Ectodermal cell (in vitro differentiated cells): Measurements from ENCODE around the gene PPIB.
"Not testable (repeated sequence)": the region's sequence is repeated elsewhere in the genome, so short reads cannot be mapped to it uniquely, and the experiment has no call there.

Experiments
- H3K27ac ChIP-seq: 2 replicates; pipeline ENCODE4 v1.7.0; 2013; ENCODE audit warnings: mild to moderate bottlenecking, low read depth, low read length; ENCODE audit not compliant: insufficient read depth, poor library complexity, severe bottlenecking
- H3K27me3 ChIP-seq: 2 replicates; pipeline ENCODE4 v1.7.0; 2013; ENCODE audit warnings: mild to moderate bottlenecking, low read length; ENCODE audit not compliant: insufficient read depth, control insufficient read depth, poor library complexity, severe bottlenecking
- H3K36me3 ChIP-seq: one replicate; pipeline ENCODE4 v1.7.0; 2013; ENCODE audit warnings: low read length; ENCODE audit not compliant: control insufficient read depth, insufficient read depth
- H3K4me1 ChIP-seq: one replicate; pipeline ENCODE4 v1.7.0; 2013; ENCODE audit warnings: low read length; ENCODE audit not compliant: control insufficient read depth, insufficient read depth
- H3K4me3 ChIP-seq: 2 replicates; pipeline ENCODE4 v1.7.0; 2013; ENCODE audit warnings: low read depth, low read length, control low read depth; ENCODE audit not compliant: insufficient read depth
- H3K9me3 ChIP-seq: 2 replicates; pipeline ENCODE4 v1.7.0; 2013; ENCODE audit warnings: mild to moderate bottlenecking, low read length, moderate library complexity; ENCODE audit not compliant: control insufficient read depth
- WGBS, 2 experiments: methylation state at CpG; one replicate each; pipeline ENCODE4 v1.1.7; 2013; ENCODE audit warnings: missing lambda C conversion rate in 2 of 2; 5-methylcytosine and 5-hydroxymethylcytosine counted together

The PPIB gene

DNA sequence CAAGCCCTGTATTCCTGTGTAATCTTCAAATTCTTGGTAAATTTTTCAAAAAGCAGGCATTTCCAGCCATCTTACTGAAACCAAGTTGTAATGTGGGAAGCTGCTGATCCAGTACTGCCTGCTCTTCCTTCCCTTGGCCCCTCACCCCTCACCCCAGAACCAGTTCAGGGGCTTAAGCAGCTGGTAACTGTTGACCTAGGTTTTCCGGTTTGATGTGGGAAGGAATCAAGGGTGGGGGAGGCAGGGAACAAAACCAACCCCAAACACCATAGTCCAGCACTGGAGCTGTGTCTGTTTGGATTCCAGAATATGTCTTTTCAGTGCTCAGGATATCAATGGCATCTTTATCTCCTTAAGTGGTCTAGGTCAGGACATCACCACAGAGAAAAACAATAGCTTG lies 40.4 kb downstream of the PPIB start:
- no peak overlapping the region for H3K4me3 ChIP-seq
- no peak overlapping the region for H3K27ac ChIP-seq
- 92 to 100% methylated on average over 1 of the region's 1 CpG for WGBS, 2 experiments

DNA sequence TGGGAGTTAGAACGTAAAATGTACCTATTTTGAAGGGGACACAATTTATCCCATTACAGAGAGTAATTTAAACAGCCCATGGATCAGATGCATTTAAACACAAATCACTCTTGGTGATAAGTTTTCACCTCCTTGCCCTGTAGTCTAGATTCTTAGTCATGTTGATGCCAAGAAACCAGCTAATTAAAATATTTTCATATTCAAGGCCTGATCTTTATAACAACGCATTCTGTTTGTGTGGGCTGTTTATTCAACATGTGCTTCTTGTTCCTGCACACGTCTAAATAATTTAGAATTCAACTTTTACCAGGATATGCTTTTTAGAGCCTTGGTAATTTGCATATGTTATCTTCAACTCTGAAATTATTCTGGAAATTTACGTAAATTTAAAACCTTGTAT lies 41.2 kb downstream of the PPIB start:
- Histone ChIP-seq H3K27me3 (no peaks in the 10 kb centered on the region), H3K36me3 (peaks cover 31% of the 10 kb centered on the region), H3K9me3 (no peaks in the 10 kb centered on the region), H3K4me1 (no peaks in the 10 kb centered on the region), H3K4me3 (no peak overlapping the region), H3K27ac (no peak overlapping the region)
- 96 to 100% methylated on average over 2 to 4 of the region's 4 CpGs for WGBS, 2 experiments

More for the DNA sequence above, 40.4 kb downstream of the PPIB start:
- Histone ChIP-seq H3K4me1 (no peaks in the 10 kb centered on the region), H3K36me3 (peaks cover 37% of the 10 kb centered on the region), H3K9me3 (no peaks in the 10 kb centered on the region), H3K27me3 (no peaks in the 10 kb centered on the region)

DNA sequence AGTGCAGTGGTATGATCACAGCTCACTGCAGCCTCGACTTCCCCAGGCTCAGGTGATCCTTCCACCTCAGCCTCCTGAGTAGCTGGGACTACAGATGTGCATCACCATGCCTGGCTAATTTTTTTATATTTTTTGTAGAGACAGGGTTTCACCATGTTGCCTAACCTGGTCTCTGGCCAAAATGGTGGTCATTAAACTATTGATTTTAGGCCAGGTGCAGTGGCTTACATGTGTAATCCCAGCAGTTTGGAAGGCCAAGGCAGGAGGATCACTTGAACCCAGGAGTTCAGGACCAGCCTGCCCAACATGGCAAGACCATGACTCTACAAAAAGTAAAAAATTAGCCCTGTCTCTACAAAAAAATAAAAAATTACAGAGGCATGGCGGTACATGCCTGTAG lies 42.5 kb downstream of the PPIB start:
- not testable (repeated sequence) for H3K27ac ChIP-seq, H3K9me3 ChIP-seq, H3K4me1 ChIP-seq, H3K4me3 ChIP-seq, H3K27me3 ChIP-seq
- WGBS, 2 experiments, result 92 to 99% methylated on average over 2 of the region's 2 CpGs
- peaks cover 31% of the 10 kb centered on the region for H3K36me3 ChIP-seq

DNA sequence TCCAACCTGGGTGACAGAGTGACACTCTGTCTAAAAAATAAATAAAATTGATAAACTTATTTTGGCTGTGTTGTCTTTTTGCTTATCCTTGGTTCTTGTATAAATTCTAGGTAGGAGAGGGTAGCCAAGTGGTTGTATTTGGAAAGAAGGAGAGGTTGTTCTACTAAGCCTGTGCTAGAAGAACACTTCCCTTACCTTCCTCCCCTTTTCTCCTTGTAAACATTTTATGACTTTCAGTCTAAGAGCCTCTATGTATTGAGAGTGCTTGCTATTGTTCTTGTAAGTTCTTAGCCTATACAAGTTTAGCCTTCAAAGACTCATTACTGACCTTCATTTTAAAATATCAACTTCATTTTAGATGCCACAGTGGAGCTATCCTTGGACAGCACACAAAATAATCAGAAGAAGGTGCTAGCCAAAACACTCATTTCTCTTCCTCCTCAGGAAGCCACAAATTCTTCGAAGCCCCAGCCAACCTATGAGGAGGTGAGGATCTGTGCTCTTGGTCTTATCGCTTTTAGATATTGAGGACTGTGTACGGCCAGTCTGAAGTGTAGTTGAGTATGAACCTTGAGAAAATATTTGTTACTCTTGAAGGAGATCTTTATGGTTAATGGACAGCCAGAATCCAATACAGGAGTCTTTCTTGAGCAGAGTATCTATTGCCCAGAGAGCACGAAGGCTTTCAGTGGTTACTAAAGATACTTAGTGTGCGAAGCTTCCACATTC lies 44.9 kb downstream of the PPIB start:
- no peaks in the 10 kb centered on the region for H3K9me3 ChIP-seq
- H3K27ac ChIP-seq, result no peak overlapping the region
- WGBS, 2 experiments, result 96% methylated on average over 5 of the region's 5 CpGs
- peaks cover 37% of the 10 kb centered on the region for H3K36me3 ChIP-seq
- no peak overlapping the region for H3K4me3 ChIP-seq
- no peaks in the 10 kb centered on the region for H3K27me3 ChIP-seq
- H3K4me1 ChIP-seq, result no peaks in the 10 kb centered on the region

DNA sequence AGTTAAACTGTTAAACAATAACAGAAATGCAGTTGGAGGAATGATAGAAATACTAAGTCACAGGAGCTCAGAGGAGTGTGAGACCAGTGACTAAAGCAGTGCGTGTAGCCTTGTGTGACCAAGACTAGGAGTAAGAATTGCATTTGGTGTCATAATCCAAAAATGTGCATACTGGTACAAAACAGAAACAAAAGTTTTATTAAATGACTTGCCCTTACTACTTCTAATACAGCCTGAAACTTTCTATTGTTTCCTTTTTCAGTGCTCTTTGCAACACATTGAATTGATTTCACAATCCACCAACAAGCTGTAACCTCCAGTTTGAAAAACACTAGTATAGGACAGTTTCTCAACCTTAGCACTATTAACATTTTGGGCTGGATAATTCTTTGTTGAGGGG lies 49.9 kb downstream of the PPIB start:
- whole genome bisulfite sequencing, 2 experiments, result 95 to 96% methylated on average over 1 of the region's 1 CpG
- Histone ChIP-seq H3K36me3 (peaks cover 13% of the 10 kb centered on the region), H3K4me1 (peaks cover 8% of the 10 kb centered on the region), H3K27me3 (no peaks in the 10 kb centered on the region), H3K27ac (no peak overlapping the region), H3K4me3 (no peak overlapping the region), H3K9me3 (no peaks in the 10 kb centered on the region)

DNA sequence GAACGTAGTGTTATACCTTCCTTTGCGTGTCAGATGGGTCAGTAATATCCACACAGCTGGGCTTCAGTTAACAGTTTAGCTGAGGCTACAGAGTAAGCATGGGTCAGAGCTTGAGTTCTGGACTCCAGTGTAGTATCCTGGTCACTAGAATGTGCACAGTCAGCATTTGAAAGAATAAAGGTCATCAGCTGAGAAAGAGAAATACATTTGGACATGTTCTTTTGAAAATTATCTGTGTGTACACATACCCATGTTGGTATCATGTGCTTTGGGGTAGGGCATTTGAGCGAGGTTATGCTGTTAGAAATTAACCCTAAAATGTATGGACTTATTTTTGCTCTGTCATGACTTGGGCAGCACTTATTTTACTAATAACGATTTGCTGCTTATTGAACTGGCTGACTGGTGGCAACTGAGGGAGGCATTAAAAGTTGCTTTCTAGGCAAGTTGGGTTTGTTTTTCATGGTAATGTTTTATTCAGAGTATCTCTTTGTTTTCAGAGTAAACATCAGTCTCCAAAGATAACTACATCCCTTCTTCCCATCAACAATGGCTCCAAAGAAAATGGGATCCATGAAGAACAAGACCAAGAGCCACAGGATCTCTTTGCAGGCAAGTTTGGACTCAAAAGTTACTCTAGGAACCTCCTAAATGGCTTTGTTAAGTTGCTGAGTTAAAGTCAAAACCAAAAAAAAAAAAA lies 50.6 kb downstream of the PPIB start:
- Histone ChIP-seq H3K4me1 (peaks cover 8% of the 10 kb centered on the region), H3K36me3 (peaks cover 7% of the 10 kb centered on the region), H3K27ac (no peak overlapping the region), H3K27me3 (no peaks in the 10 kb centered on the region), H3K9me3 (no peaks in the 10 kb centered on the region), H3K4me3 (no peak overlapping the region)
- 86 to 90% methylated on average over 4 of the region's 4 CpGs for WGBS, 2 experiments

DNA sequence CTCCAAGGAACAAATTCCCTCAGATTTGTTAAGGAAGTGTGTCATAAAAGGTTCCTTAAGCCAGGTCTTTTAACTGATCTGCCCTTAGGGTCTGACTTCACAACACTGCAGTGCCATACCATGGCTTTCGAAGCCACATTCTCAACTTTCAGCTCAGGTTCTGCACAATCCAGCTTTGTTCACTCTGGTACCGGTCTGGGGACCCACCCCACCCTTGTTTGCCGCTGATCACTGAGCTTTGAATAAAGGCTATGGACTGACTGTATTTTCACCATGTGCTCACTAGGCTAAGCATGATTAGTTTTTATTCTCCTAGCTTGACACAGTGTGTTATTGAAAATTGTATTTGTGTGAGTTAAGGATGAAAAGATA lies 51.2 kb downstream of the PPIB start:
- H3K9me3 ChIP-seq, result no peaks in the 10 kb centered on the region
- H3K27me3 ChIP-seq, result no peaks in the 10 kb centered on the region
- H3K27ac ChIP-seq, result no peak overlapping the region
- H3K4me3 ChIP-seq, result no peak overlapping the region
- H3K4me1 ChIP-seq, result peaks cover 8% of the 10 kb centered on the region
- 88% methylated on average over 3 of the region's 3 CpGs for WGBS, 2 experiments
- H3K36me3 ChIP-seq, result peaks cover 7% of the 10 kb centered on the region

DNA sequence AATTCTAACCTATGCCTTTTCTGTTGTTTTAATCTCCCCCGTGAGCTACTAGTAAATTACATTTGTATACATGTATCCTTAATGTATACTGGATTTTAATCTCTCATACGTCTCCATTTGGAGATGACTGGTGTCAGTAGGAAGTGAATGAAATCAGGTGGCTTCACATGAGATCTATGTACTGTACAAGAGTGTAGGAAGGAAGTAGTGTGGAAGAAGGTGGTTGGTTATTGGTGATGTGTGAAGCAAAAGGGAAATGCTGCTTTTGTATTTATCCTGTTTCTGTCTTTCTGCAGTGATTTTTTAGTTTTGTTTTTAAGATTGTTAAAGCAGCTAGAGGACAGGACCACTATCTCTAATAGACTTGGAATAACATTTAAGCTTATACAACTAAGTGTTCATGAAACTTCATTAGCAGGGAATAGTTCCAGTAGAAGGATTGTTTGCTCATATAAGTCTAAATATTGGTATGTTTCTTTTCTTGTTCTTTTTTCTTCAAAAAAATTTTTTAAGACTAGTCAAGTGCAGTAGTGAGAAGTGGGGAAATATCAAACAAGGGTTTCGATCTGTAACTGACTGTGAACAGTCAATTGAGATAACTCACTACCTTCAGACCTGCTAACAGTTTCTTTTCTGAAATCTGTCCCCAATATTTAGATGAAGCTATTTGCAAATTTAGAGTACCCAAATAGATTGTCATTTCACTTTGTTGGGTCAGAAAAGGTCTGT lies 51.7 kb downstream of the PPIB start:
- H3K9me3 ChIP-seq, result no peaks in the 10 kb centered on the region
- no peak overlapping the region for H3K4me3 ChIP-seq
- peaks cover 7% of the 10 kb centered on the region for H3K36me3 ChIP-seq
- 93 to 97% methylated on average over 1 to 3 of the region's 3 CpGs for WGBS, 2 experiments
- peaks cover 8% of the 10 kb centered on the region for H3K4me1 ChIP-seq
- no peak overlapping the region for H3K27ac ChIP-seq
- no peaks in the 10 kb centered on the region for H3K27me3 ChIP-seq

DNA sequence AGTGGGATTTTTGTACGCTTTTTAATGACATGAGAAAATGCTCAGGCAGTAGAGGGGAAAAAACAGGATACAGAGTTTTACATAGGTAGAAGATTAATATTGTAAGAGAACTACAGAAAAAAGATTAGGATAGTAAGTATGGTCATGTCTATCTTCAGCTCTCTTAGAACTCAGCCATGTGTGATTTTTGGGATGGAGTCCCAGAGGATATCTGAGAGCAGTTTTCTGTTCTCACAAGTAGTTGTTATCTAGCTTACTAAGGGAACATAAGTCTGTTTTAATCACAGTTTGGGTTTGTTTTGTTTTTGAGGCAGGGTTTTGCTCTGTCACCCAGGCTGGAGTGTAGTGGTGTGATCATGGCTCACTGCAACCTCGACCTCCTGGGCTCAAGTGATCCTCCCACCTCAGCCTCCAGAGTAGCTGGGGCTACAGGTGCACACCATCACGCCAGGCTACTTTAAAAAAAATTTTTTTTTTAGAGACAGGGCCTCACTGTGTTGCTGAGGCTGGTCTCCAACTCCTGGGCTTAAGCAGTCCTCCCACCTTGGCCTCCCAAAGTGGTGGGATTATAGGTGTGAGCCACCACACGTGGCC lies 52.6 kb downstream of the PPIB start:
- not testable (repeated sequence) for H3K4me1 ChIP-seq, H3K36me3 ChIP-seq, H3K9me3 ChIP-seq, H3K4me3 ChIP-seq, H3K27ac ChIP-seq, H3K27me3 ChIP-seq
- 94 to 96% methylated on average over 4 of the region's 4 CpGs for WGBS, 2 experiments

DNA sequence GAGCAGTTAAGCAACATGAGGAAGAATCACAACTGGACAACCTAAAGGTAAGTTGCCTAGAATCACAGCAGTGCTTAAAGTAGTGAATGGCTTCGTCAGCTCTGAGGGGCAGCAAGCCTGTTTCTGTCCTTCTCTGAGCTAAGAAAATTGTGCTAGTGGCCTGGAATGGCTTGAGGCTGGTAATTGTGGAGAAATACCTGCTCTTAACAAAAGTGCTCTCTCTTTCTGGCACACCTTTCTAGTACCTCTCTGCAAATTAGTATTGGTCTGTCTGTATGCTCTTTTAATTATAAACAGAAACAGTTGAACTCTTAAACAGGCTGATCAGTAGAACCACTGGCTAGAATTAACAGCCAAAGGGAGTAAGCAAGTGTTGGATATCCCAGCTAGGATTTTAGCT lies 55.5 kb downstream of the PPIB start:
- peaks cover 8% of the 10 kb centered on the region for H3K4me1 ChIP-seq
- H3K27me3 ChIP-seq, result no peaks in the 10 kb centered on the region
- no peak overlapping the region for H3K27ac ChIP-seq
- no peaks in the 10 kb centered on the region for H3K36me3 ChIP-seq
- H3K9me3 ChIP-seq, result no peaks in the 10 kb centered on the region
- H3K4me3 ChIP-seq, result no peak overlapping the region
- 86% methylated on average over 1 of the region's 1 CpG for WGBS, 2 experiments
